Ishikawa (cell line): ENCODE measurements around the gene GPR82.

Source experiments
- EGR1 ChIP-seq: IDR thresholded peaks from 2 replicates; pipeline ENCODE4 v1.6.1; 2012
- EP300 ChIP-seq: IDR thresholded peaks from 2 replicates; pipeline ENCODE4 v1.6.1; 2012; ENCODE audit warnings: borderline replicate concordance
- RAD21 ChIP-seq: IDR thresholded peaks from 2 replicates; pipeline ENCODE4 v1.6.1; 2012; ENCODE audit warnings: low read depth
- TAF1 ChIP-seq: IDR thresholded peaks from 2 replicates; pipeline ENCODE4 v1.6.1; 2012; ENCODE audit warnings: low read depth, mild to moderate bottlenecking
- TEAD4 ChIP-seq: IDR thresholded peaks from 2 replicates; pipeline ENCODE4 v1.6.1; 2012
- YY1 ChIP-seq: IDR thresholded peaks from 2 replicates; pipeline ENCODE4 v1.6.1; 2012; ENCODE audit warnings: low read depth
- TF ChIP-seq, protein P1 (sequence below): IDR thresholded peaks from 2 replicates; pipeline ENCODE4 v1.6.1; 2012; ENCODE audit warnings: low read depth, mild to moderate bottlenecking
- TF ChIP-seq, protein P2 (sequence below): IDR thresholded peaks from 2 replicates; pipeline ENCODE4 v1.6.1; 2012

DNA sequence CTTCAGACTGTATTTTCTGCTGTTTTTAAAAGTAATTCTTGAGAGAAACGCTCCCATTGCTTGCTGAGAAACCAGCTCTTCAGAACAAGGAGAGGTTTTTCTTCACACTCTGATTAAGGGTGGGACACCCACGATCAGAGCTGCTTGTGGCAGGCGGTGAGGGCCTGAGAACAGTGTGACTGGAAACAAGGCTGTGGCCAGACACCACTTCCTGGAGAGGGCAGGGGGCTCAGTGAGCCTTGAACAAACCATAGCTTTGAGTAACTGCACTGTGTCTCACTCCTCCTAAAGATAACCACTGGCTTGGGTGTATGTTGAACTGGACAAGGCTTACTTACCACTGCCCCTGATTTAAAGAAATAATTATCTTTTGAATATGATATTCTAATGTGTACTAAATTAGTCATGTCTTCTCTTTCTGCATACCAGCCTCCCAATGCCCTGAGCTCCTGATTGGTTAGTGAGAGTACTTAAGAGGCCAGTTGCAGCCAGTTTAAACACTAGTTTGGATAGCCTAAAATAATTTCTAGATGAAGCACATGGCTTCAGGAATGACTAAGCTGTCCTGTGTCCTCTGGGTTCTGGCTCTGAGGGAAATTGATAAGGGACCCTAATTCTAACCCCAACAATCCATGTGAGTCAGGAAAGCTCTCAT lies 3.7 kb upstream of the GPR82 start:
- TF ChIP-seq TAF1, result no peak
- TF ChIP-seq TEAD4, result no peak
- no peak for TF ChIP-seq YY1
- TF ChIP-seq EP300, result no peak
- TF ChIP-seq EGR1, result no peak
- TF ChIP-seq, protein P1, sequence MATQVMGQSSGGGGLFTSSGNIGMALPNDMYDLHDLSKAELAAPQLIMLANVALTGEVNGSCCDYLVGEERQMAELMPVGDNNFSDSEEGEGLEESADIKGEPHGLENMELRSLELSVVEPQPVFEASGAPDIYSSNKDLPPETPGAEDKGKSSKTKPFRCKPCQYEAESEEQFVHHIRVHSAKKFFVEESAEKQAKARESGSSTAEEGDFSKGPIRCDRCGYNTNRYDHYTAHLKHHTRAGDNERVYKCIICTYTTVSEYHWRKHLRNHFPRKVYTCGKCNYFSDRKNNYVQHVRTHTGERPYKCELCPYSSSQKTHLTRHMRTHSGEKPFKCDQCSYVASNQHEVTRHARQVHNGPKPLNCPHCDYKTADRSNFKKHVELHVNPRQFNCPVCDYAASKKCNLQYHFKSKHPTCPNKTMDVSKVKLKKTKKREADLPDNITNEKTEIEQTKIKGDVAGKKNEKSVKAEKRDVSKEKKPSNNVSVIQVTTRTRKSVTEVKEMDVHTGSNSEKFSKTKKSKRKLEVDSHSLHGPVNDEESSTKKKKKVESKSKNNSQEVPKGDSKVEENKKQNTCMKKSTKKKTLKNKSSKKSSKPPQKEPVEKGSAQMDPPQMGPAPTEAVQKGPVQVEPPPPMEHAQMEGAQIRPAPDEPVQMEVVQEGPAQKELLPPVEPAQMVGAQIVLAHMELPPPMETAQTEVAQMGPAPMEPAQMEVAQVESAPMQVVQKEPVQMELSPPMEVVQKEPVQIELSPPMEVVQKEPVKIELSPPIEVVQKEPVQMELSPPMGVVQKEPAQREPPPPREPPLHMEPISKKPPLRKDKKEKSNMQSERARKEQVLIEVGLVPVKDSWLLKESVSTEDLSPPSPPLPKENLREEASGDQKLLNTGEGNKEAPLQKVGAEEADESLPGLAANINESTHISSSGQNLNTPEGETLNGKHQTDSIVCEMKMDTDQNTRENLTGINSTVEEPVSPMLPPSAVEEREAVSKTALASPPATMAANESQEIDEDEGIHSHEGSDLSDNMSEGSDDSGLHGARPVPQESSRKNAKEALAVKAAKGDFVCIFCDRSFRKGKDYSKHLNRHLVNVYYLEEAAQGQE, result no peak
- TF ChIP-seq, protein P2, sequence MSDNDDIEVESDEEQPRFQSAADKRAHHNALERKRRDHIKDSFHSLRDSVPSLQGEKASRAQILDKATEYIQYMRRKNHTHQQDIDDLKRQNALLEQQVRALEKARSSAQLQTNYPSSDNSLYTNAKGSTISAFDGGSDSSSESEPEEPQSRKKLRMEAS, result no peak
- TF ChIP-seq RAD21, result no peak
